ENCODE data around the gene RWDD1. TPM values are rescaled to one million over a fixed set of nuclear protein-coding genes. Genes with fewer than 3 reads are reported as not detected.

Gene RWDD1
- total RNA-seq, 1 experiment from 2014 or later, result 24.6 TPM

DNA sequence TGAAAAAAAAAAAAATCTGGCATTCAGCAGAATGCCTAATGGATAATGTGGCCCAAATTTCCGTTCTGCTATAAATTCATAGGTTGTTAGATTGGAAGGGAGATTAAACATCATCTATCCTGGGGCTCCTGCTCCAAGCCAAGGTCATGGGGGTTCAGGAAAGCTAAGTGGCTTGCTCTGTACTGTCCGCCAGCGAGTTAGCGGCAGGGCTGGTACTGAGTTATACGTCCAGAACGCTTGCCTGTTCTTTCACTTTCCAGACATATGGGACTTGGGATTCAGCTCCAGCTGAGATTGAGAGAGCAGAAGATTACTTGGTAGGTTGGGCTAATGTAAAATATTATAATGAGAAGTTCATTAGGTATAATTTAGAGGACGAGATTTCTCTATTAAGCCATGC lies 858 bp downstream of the RWDD1 start:
- no peaks in the 10 kb centered on the region for H3K27me3 ChIP-seq (ENCODE audit: low read length)
- H3K9me2 ChIP-seq (replicated peaks; ENCODE audit: low read length), result no peaks in the 10 kb centered on the region
- POLR2A ChIA-PET (ENCODE audit: unreplicated experiment), result interaction anchor here (0.6 kb wide), 1 partner anchor 9 kb away, joined by 5 read pairs; no protein-coding TSS in a partner anchor
- intact Hi-C loops (cut with micrococcal nuclease), result no loop called here
- peak overlapping the region; percentile 98 for H3K4me3 ChIP-seq (ENCODE audit: low read length)
- peak overlapping the region; percentile 85 for H3K4me2 ChIP-seq (ENCODE audit: low read length)
- no peaks in the 10 kb centered on the region; the same call in 1 of the 2 replicates for H3K36me3 ChIP-seq (ENCODE audit: low read depth, low read length)
- TF ChIP-seq EZH2 (IDR thresholded peaks at IDR 0.05; ENCODE audit: low read length, unreplicated experiment) (no peak), EZH2phosphoT487 (IDR thresholded peaks at IDR 0.05; ENCODE audit: borderline replicate concordance, low read length) (no peak)
- TF ChIP-seq, protein P1, sequence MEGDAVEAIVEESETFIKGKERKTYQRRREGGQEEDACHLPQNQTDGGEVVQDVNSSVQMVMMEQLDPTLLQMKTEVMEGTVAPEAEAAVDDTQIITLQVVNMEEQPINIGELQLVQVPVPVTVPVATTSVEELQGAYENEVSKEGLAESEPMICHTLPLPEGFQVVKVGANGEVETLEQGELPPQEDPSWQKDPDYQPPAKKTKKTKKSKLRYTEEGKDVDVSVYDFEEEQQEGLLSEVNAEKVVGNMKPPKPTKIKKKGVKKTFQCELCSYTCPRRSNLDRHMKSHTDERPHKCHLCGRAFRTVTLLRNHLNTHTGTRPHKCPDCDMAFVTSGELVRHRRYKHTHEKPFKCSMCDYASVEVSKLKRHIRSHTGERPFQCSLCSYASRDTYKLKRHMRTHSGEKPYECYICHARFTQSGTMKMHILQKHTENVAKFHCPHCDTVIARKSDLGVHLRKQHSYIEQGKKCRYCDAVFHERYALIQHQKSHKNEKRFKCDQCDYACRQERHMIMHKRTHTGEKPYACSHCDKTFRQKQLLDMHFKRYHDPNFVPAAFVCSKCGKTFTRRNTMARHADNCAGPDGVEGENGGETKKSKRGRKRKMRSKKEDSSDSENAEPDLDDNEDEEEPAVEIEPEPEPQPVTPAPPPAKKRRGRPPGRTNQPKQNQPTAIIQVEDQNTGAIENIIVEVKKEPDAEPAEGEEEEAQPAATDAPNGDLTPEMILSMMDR (conservative IDR thresholded peaks at IDR 0.05; ENCODE audit: low read depth, low read length), result no peak
- no TSS peak for BruUV-seq (replicated peaks)
- H3K79me2 ChIP-seq (ENCODE audit: low read length), result peaks cover 70% of the 10 kb centered on the region
- peak overlapping the region; percentile 83 for H2AFZ ChIP-seq (ENCODE audit: low read length)
- no peak for ATAC-seq
- H3K4me1 ChIP-seq (ENCODE audit: insufficient read depth, low read length), result peaks cover 17% of the 10 kb centered on the region
- no peaks in the 10 kb centered on the region for H3K9me3 ChIP-seq (ENCODE audit: low read length)
- no peak overlapping the region for H3K27ac ChIP-seq (ENCODE audit: low read length)
- H3K9ac ChIP-seq (ENCODE audit: low read length), result peak overlapping the region; percentile 95
- CTCF ChIA-PET, result no interaction called here
- 0 out of 2 replicates have a peak, but pooled peaks cover 3% of the 10 kb centered on the region for H4K20me1 ChIP-seq (ENCODE audit: low read length)
- DNase-seq, result no peak
- H3F3A ChIP-seq (ENCODE audit: low read length, unreplicated experiment), result no peaks in the 10 kb centered on the region

- Histone ChIP-seq H3K9ac (ENCODE audit: low read length) (no peak overlapping the region), H3K9me2 (replicated peaks; ENCODE audit: low read length) (no peaks in the 10 kb centered on the region), H3K27me3 (ENCODE audit: low read length) (no peaks in the 10 kb centered on the region), H3K4me1 (ENCODE audit: insufficient read depth, low read length) (peaks cover 10% of the 10 kb centered on the region), H3F3A (ENCODE audit: low read length, unreplicated experiment) (no peaks in the 10 kb centered on the region), H3K4me3 (ENCODE audit: low read length) (no peak overlapping the region), H3K36me3 (ENCODE audit: low read depth, low read length) (peaks cover 4% of the 10 kb centered on the region; the same call in 1 of the 2 replicates), H3K9me3 (ENCODE audit: low read length) (no peaks in the 10 kb centered on the region), H3K4me2 (ENCODE audit: low read length) (no peak overlapping the region), H4K20me1 (ENCODE audit: low read length) (0 out of 2 replicates have a peak, but pooled peaks cover 3% of the 10 kb centered on the region), H3K79me2 (ENCODE audit: low read length) (peaks cover 90% of the 10 kb centered on the region), H3K27ac (ENCODE audit: low read length) (no peak overlapping the region), H2AFZ (ENCODE audit: low read length) (no peak overlapping the region)
- ATAC-seq, result no peak
- ChIA-PET CTCF (no interaction called here), POLR2A (ENCODE audit: unreplicated experiment) (no interaction called here)
- no peak for DNase-seq
- no TSS peak for BruUV-seq (replicated peaks)
- TF ChIP-seq EZH2 (IDR thresholded peaks at IDR 0.05; ENCODE audit: low read length, unreplicated experiment) (no peak), EZH2phosphoT487 (IDR thresholded peaks at IDR 0.05; ENCODE audit: borderline replicate concordance, low read length) (no peak)
- TF ChIP-seq, protein P1 (conservative IDR thresholded peaks at IDR 0.05; ENCODE audit: low read depth, low read length), result no peak
- intact Hi-C loops (cut with micrococcal nuclease), result no loop called here
Observed at GRCh38 chr6:116575227-116575626, 3.9 kb downstream of the RWDD1 start.

DNA sequence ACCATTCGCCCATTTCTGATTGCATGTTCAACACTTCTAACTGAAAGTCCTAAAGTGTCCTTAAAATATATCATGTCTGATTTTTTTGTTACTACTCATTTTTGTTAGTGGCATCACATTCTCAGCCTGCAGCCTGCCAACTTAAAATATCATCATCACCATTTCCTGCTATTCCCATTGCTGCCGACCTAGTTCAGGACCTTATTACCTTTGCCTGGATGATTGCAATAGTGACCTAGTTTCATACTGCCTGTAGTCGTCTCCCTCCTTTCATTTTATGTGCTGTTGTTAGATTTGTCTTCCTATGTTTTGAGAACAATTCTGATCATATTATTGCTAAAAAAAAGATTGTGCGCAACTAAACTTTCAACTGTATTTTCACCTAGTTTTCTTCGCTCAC lies 6.2 kb downstream of the RWDD1 start:
- H3F3A ChIP-seq (ENCODE audit: low read length, unreplicated experiment), result no peaks in the 10 kb centered on the region
- no peak for DNase-seq
- 0 out of 2 replicates have a peak, but pooled peaks cover 3% of the 10 kb centered on the region for H4K20me1 ChIP-seq (ENCODE audit: low read length)
- no peaks in the 10 kb centered on the region for H3K9me2 ChIP-seq (replicated peaks; ENCODE audit: low read length)
- no peaks in the 10 kb centered on the region for H3K9me3 ChIP-seq (ENCODE audit: low read length)
- ATAC-seq, result no peak
- H3K79me2 ChIP-seq (ENCODE audit: low read length), result peaks cover 77% of the 10 kb centered on the region
- peaks cover 4% of the 10 kb centered on the region; the same call in 1 of the 2 replicates for H3K36me3 ChIP-seq (ENCODE audit: low read depth, low read length)
- POLR2A ChIA-PET (ENCODE audit: unreplicated experiment), result no interaction called here
- H3K4me2 ChIP-seq (ENCODE audit: low read length), result no peak overlapping the region
- H3K9ac ChIP-seq (ENCODE audit: low read length), result no peak overlapping the region
- no peak overlapping the region for H2AFZ ChIP-seq (ENCODE audit: low read length)
- BruUV-seq (replicated peaks), result no TSS peak
- TF ChIP-seq, protein P1 (conservative IDR thresholded peaks at IDR 0.05; ENCODE audit: low read depth, low read length), result no peak
- TF ChIP-seq EZH2 (IDR thresholded peaks at IDR 0.05; ENCODE audit: low read length, unreplicated experiment), result no peak
- TF ChIP-seq EZH2phosphoT487 (IDR thresholded peaks at IDR 0.05; ENCODE audit: borderline replicate concordance, low read length), result no peak
- H3K27me3 ChIP-seq (ENCODE audit: low read length), result no peaks in the 10 kb centered on the region
- CTCF ChIA-PET, result no interaction called here
- intact Hi-C loops (cut with micrococcal nuclease), result no loop called here
- H3K4me3 ChIP-seq (ENCODE audit: low read length), result no peak overlapping the region
- peaks cover 9% of the 10 kb centered on the region; the same call in 1 of the 2 replicates for H3K4me1 ChIP-seq (ENCODE audit: insufficient read depth, low read length)
- no peak overlapping the region for H3K27ac ChIP-seq (ENCODE audit: low read length)

All from PC-3 (cell line).